ENCODE data around the gene ABCA5. TPM values are rescaled to one million over a fixed set of nuclear protein-coding genes. Genes with fewer than 3 reads are reported as not detected.

Gene ABCA5, protein sequence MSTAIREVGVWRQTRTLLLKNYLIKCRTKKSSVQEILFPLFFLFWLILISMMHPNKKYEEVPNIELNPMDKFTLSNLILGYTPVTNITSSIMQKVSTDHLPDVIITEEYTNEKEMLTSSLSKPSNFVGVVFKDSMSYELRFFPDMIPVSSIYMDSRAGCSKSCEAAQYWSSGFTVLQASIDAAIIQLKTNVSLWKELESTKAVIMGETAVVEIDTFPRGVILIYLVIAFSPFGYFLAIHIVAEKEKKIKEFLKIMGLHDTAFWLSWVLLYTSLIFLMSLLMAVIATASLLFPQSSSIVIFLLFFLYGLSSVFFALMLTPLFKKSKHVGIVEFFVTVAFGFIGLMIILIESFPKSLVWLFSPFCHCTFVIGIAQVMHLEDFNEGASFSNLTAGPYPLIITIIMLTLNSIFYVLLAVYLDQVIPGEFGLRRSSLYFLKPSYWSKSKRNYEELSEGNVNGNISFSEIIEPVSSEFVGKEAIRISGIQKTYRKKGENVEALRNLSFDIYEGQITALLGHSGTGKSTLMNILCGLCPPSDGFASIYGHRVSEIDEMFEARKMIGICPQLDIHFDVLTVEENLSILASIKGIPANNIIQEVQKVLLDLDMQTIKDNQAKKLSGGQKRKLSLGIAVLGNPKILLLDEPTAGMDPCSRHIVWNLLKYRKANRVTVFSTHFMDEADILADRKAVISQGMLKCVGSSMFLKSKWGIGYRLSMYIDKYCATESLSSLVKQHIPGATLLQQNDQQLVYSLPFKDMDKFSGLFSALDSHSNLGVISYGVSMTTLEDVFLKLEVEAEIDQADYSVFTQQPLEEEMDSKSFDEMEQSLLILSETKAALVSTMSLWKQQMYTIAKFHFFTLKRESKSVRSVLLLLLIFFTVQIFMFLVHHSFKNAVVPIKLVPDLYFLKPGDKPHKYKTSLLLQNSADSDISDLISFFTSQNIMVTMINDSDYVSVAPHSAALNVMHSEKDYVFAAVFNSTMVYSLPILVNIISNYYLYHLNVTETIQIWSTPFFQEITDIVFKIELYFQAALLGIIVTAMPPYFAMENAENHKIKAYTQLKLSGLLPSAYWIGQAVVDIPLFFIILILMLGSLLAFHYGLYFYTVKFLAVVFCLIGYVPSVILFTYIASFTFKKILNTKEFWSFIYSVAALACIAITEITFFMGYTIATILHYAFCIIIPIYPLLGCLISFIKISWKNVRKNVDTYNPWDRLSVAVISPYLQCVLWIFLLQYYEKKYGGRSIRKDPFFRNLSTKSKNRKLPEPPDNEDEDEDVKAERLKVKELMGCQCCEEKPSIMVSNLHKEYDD (N-terminal part only)
- 11.2 and 18.7 TPM in 2 replicates for total RNA-seq

DNA sequence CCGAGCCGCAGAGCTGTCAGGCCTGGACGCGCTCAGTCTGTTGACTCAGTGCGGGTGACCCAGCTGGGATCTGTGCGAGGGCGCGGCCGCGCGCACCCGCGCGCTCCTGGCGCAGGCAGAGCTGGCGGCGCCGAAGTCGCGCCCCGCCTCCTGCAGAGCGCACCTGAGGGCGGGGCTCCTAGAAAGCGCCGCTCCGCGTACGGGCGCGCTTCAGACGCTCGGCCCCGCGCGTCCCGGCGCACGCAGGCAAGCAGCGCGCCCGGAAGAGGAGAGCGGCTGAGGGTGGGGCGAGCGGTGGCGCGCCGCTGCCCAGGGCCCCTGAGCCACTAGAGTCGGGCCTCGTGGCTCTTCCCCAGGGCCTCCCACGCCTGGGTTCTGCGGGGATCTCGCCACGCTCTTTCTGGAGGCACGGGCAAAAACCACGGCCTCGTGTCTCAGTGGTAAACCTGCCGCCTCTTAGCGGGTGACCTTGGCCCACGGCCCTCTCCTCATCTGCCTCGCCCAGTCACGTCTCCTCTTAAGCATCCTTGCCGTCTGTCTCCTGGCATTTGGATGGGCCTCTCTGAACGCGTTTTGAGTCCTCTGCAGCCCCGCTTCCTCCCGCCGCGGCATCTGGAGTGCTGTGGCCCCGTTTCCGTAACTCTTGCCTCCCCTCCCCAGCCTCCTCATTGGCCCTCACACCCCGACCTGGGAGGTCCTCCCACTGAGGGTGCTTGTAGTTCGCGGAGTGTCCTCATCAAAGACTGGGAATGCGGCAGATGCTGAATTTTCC lies at the start of gene ABCA5:
Gene ABCA5, minus strand, starts transcription at position 74 of the 772 bp plus-strand sequence. CDS start 12,718 bp downstream, outside the sequence.

DNA sequence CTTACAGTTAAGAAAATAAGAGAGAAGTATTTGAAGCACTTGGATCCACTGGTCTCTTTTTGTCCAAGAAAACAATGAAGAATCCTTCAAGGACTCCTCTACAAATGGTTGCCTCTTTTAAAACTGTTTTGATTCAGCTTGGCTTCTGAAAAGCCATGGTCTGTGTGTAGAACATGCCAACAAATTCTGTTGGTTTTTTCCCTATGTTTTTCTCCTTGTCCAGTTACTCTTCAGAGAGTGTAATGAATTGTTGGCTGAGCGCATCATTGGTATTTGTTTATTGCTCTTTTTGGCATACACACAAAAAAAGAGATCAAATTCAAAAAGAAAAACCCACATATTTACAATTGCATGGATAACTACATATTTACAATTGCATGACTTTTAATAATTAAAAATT lies 98.4 kb downstream of the ABCA5 start, which contains the start of gene ABCA10:
Gene ABCA10, minus strand, starts transcription at position 249 of the 400 bp plus-strand sequence. CDS start 3,466 bp downstream, outside the sequence.

Other genes starting within 250 kb of the ABCA5 start
- 98.0 and 110 TPM in 2 replicates for gene ABCA6, start 185.2 kb downstream of the ABCA5 start, total RNA-seq
- 2.8 TPM in 2 replicates for gene ABCA10, start 98.3 kb downstream of the ABCA5 start, total RNA-seq
- gene MAP2K6, start 87.6 kb upstream of the ABCA5 start, total RNA-seq, result 3.9 and 6.1 TPM in 2 replicates